Astrocyte of the spinal cord (primary cell): ENCODE measurements around the gene IQCB1.

Experiments
- DNase-seq: peaks from one replicate; pipeline ENCODE4 v3.0.0; 2011; ENCODE audit warnings: low read depth, low spot score
- H3K4me3 ChIP-seq: 2 replicates; pipeline ENCODE4 v1.5.1; 2011; ENCODE audit warnings: low read depth, mild to moderate bottlenecking, low read length, moderate library complexity
- in situ Hi-C: cut with HindIII; loops from 2 replicates; pipeline ENCODE4 v1.10.0; 2017; ENCODE audit warnings: low sequenced_read_pairs
- TF ChIP-seq, protein P1 (sequence below): IDR thresholded peaks from 2 replicates; pipeline ENCODE4 v1.5.1; 2012; ENCODE audit warnings: low read depth, mild to moderate bottlenecking, low read length, inconsistent platforms

Gene IQCB1

DNA sequence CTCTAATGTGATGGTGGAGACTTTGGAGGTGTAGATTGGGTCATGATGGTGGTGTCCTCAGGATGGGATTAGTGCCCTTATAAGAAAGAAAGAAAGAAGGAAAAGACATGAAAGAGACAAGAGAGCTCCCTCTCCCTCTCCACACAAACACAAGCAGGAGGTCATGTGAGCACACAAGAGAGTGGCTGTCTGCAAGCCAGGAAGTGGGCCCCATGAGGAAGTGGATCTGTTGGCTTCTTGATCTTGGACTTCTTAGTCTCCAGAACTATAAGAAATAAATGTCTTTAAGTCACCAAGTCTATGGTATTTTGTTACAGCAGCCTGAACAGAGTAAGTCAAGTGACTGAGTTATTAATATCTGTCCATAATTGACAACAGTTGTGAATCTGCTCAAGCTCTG is 17.1 kb downstream of the IQCB1 start:
- TF ChIP-seq, protein P1, sequence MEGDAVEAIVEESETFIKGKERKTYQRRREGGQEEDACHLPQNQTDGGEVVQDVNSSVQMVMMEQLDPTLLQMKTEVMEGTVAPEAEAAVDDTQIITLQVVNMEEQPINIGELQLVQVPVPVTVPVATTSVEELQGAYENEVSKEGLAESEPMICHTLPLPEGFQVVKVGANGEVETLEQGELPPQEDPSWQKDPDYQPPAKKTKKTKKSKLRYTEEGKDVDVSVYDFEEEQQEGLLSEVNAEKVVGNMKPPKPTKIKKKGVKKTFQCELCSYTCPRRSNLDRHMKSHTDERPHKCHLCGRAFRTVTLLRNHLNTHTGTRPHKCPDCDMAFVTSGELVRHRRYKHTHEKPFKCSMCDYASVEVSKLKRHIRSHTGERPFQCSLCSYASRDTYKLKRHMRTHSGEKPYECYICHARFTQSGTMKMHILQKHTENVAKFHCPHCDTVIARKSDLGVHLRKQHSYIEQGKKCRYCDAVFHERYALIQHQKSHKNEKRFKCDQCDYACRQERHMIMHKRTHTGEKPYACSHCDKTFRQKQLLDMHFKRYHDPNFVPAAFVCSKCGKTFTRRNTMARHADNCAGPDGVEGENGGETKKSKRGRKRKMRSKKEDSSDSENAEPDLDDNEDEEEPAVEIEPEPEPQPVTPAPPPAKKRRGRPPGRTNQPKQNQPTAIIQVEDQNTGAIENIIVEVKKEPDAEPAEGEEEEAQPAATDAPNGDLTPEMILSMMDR: no peak
- no peak overlapping the region for H3K4me3 ChIP-seq
- in situ Hi-C loops: no loop called here
- no peak for DNase-seq

DNA sequence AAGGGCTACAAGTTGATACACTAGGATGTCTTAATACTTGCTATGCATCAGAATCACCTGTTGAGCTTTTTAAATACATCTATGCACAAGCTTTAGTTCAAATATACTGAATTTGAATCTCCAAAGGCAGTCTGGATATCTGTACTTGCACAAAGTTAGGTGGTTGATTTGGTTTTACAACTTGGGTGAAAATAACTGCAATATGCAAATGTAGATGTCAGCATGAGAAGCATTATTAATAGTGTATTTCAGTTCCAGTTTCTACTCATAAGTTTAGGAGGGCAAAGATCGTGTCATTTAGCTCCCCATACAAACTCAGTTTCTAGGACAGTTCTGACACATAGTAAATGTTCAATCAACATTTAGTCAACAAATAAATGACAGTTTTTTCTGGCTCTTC is 25.6 kb downstream of the IQCB1 start:
- no peak overlapping the region for H3K4me3 ChIP-seq
- TF ChIP-seq, protein P1: no peak
- no peak for DNase-seq
- in situ Hi-C loops: no loop called here

DNA sequence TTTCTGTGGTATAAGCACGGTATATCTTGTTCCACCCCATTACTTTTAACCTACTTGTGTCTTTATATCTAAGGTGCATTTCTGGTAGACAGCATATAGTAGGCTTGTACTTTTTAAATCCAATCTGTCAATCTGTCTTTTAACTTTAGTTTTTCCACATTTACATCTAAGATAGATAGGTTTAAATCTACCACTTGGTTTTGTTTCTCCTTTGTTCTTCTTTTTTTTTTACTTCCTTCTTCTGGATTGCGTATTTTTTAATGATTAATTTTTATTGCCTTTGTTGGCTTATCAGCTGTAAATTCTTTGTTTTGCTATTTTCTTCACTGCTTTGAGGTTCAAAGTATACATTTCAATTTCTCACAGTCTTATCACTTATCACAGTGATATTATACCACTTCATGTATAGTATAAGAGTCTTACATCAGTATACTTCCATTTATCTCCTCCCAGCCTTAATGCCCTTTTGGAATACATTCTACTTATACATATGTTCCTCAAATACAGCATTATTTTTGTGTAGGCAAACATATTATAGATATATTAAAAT is 31.0 kb downstream of the IQCB1 start:
- TF ChIP-seq, protein P1: no peak
- H3K4me3 ChIP-seq: no peak overlapping the region
- no peak for DNase-seq
- in situ Hi-C loops: no loop called here

DNA sequence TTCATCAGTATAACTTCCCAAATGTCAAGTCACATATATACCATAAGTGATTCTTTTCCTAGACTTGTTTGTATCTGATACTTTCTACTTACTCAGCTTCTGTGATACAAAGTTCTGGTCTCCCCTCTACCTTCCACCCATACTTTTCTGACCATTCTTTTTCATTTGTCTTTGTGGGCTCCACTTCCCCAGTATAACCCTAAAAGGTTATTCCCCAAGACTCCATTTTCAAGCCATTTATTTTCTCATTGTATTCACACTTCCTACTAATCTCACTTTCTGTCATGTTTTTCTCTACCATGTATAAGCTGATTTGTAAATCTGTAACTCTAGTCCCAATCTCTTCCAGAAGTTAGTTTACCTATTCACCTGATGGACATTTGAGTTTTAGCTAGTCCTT is 34.0 kb downstream of the IQCB1 start:
- DNase-seq: no peak
- in situ Hi-C loops: no loop called here
- H3K4me3 ChIP-seq: no peak overlapping the region
- TF ChIP-seq, protein P1: no peak

DNA sequence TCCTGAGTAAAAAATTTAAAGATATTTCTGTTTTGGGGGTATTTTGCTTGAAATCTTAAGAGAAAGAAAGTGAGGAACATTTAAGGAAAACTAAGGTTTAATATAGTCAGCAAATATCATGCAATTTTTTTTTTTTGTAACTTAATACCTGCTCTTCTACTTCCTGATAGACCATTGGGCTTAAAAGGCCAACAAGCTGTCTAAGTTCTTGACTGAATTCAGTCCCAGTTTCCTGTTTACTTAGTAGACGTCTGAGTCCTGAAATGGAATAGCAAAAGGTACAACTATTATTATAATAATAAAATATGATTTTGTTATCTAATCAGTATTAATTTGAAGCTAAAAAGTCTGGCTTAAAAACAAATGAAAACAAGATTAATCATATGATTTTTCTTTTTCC is 37.9 kb downstream of the IQCB1 start:
- no peak for DNase-seq
- in situ Hi-C loops: no loop called here
- H3K4me3 ChIP-seq: no peak overlapping the region
- TF ChIP-seq, protein P1: no peak

DNA sequence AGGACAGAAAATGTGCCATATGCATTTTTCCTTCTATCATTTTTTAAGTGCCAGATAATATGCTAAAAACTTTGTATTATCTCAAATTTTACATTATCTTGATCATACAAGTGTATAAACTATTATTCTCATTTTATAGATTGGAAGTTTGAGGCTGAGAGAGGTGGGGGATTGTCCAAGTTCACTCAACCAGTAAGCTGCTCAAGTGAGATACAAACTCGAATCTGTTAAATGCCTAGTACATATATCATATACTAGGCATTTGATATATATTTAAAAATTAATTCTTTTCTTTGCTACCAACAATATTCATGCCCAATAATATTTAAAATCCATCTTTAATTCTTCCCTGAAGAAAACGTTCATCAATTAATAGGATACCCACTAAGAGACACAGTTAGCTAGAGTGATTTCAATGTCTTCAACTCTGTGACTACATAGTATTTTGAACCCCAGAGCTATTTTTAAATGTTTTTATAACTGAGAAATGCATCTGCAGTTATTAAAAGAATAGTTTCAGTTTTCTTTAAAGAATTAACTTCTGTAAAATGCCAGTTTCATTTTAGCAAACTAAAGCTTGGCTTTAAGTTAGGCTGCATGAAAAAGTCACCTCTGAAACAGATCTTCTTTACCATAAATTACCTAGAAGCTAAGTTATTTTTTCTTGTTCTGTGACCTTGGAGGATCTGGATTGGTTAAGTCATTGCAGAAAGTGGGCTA is 40.4 kb downstream of the IQCB1 start:
- in situ Hi-C loops: no loop called here
- DNase-seq: no peak
- no peak overlapping the region for H3K4me3 ChIP-seq
- TF ChIP-seq, protein P1: no peak

DNA sequence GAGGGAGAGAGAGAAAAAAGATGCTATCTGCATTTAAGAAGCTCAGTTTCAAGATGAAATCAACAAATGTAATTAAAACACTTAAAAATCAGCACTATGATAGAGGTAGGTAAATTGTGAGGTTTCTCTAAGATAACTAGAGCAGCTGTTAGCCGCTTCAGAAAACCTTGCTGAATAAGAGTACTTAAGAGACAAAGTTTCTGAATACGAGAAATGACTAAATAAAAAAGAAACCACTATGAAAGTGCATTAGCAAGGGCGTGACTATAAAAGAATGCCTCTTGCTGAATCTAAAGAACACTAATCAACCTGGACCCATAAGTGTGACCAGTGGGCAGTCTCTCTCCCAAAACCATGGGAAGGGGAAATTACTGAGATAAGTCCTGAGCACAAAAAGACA is 41.8 kb downstream of the IQCB1 start:
- in situ Hi-C loops: no loop called here
- DNase-seq: no peak
- no peak overlapping the region for H3K4me3 ChIP-seq
- TF ChIP-seq, protein P1: no peak
